Endothelial cell of umbilical vein (primary cell): ENCODE data around the gene CTNNA2. TPM values are rescaled to one million over a fixed set of nuclear protein-coding genes. Genes with fewer than 3 reads are reported as not detected.

ENCODE experiments used
- BruUV-seq: library from RNA; stranded (reverse); fragments of 400-500 nt; replicated peaks from 2 replicates; lab custom pipeline; 2021; lab: Mats Ljungman, UMichigan
- CTCF ChIA-PET: fragments of 300-600, 350-600 bp; sonication (Branson Sonifier 250); formaldehyde crosslinking; loops from one replicate; lab custom pipeline; 2021; ENCODE audit warnings: antibody characterized with exemption, inconsistent platforms; lab: Charles Lee
- POLR2A ChIA-PET: fragments of 300-600, 350-600 bp; sonication (Branson Sonifier 250); formaldehyde crosslinking; loops from one replicate; lab custom pipeline; 2021; ENCODE audit warnings: antibody characterized with exemption, inconsistent platforms; lab: Charles Lee
- DNase-seq: peaks from one replicate; pipeline ENCODE4 v3.0.0-alpha.2; 2011; ENCODE audit warnings: low read depth, low spot score
- FAIRE-seq: peaks from 2 replicates; lab custom pipeline; 2011; peaks lifted over from hg19 to GRCh38; lab: Jason Lieb, UNC
- H2AFZ ChIP-seq: 2 replicates; pipeline ENCODE4 v1.6.0; 2012; ENCODE audit warnings: low read depth, low read length, control low read depth, inconsistent platforms
- H3K27ac ChIP-seq: 2 replicates; pipeline ENCODE4 v1.5.1; 2011; ENCODE audit warnings: low read depth, mild to moderate bottlenecking, control low read depth, low read length, moderate library complexity; ENCODE audit not compliant: insufficient read depth
- H3K27me3 ChIP-seq, 2 experiments: 2 replicates each; pipeline versions ENCODE4 v1.6.0 to v1.6.1; 2011; ENCODE audit warnings: low read length in 2 of 2, mixed read lengths in 1 of 2; ENCODE audit not compliant: control insufficient read depth in 2 of 2, insufficient read depth in 2 of 2
- H3K36me3 ChIP-seq, 2 experiments: 2 replicates in 1 of 2; 3 replicates in 1 of 2; pipeline ENCODE4 v1.5.1; 2011; ENCODE audit warnings: low read length in 2 of 2, mild to moderate bottlenecking in 1 of 2, moderate library complexity in 1 of 2; ENCODE audit not compliant: control insufficient read depth in 2 of 2, insufficient read depth in 2 of 2; ENCODE audit errors: extremely low read depth in 1 of 2
- H3K4me1 ChIP-seq: 3 replicates; pipeline ENCODE4 v1.5.1; 2011; ENCODE audit warnings: mild to moderate bottlenecking, low read length; ENCODE audit not compliant: control insufficient read depth, insufficient read depth; ENCODE audit errors: extremely low read depth
- H3K4me2 ChIP-seq: 2 replicates; pipeline ENCODE4 v1.6.1; 2011; ENCODE audit warnings: low read length, control low read depth, mixed read lengths; ENCODE audit not compliant: insufficient read depth
- H3K4me3 ChIP-seq, 3 experiments: fragments of 200-600 bp in 1 of 3; sonication (generic), shearing (Covaris generic) in 1 of 3; replicated peaks in 1 of 3; 2 replicates each; pipeline ENCODE4 v1.5.1; 2011 to 2016; ENCODE audit warnings: control low read depth in 3 of 3, low read length in 3 of 3, mild to moderate bottlenecking in 2 of 3, inconsistent platforms in 1 of 3, low read depth in 1 of 3, moderate library complexity in 1 of 3; ENCODE audit not compliant: insufficient read depth in 1 of 3
- H3K79me2 ChIP-seq: 2 replicates; pipeline ENCODE4 v1.6.0; 2012; ENCODE audit warnings: low read length, inconsistent platforms; ENCODE audit not compliant: control insufficient read depth, insufficient read depth
- H3K9ac ChIP-seq: replicated peaks from 2 replicates; pipeline ENCODE3; 2011; ENCODE audit warnings: low read length, control low read depth; ENCODE audit not compliant: insufficient read depth; ENCODE audit errors: extremely low read depth
- H3K9me1 ChIP-seq: replicated peaks from 3 replicates; pipeline ENCODE4 v1.6.0; 2011; ENCODE audit warnings: mild to moderate bottlenecking, low read length; ENCODE audit not compliant: control insufficient read depth, insufficient read depth; ENCODE audit errors: extremely low read depth
- H3K9me3 ChIP-seq: replicated peaks from 2 replicates; pipeline ENCODE4 v1.5.1; 2012; ENCODE audit warnings: low read length, inconsistent platforms; ENCODE audit not compliant: control insufficient read depth, insufficient read depth
- H4K20me1 ChIP-seq: replicated peaks from 2 replicates; pipeline ENCODE3; 2011; ENCODE audit warnings: mild to moderate bottlenecking, low read length; ENCODE audit not compliant: control insufficient read depth, insufficient read depth; ENCODE audit errors: extremely low read depth
- EZH2 ChIP-seq: IDR thresholded peaks from 2 replicates; pipeline ENCODE4 v1.6.1; 2012; ENCODE audit warnings: borderline replicate concordance, low read depth, mild to moderate bottlenecking, moderate library complexity, low read length, inconsistent platforms; ENCODE audit not compliant: severe bottlenecking
- FOS ChIP-seq: IDR thresholded peaks from 2 replicates; pipeline ENCODE4 v1.6.1; 2011; ENCODE audit warnings: mild to moderate bottlenecking, low read length, moderate library complexity, borderline replicate concordance; ENCODE audit not compliant: insufficient read depth
- GATA2 ChIP-seq: IDR thresholded peaks from 2 replicates; pipeline ENCODE4 v1.7.0; 2011; ENCODE audit warnings: low read depth, mild to moderate bottlenecking, moderate library complexity, mixed read lengths, low read length; ENCODE audit not compliant: insufficient read length, insufficient read depth
- JUN ChIP-seq: IDR thresholded peaks from 2 replicates; pipeline ENCODE4 v1.6.1; 2011; ENCODE audit warnings: borderline replicate concordance, low read depth; ENCODE audit not compliant: insufficient read length, insufficient read depth
- MAX ChIP-seq: IDR thresholded peaks from 2 replicates; pipeline ENCODE4 v1.6.1; 2011; ENCODE audit not compliant: insufficient read depth, insufficient read length
- MYC ChIP-seq: IDR thresholded peaks from one replicate; pipeline ENCODE4 v1.6.1; 2011; ENCODE audit warnings: mild to moderate bottlenecking, low read depth, low read length
- POLR2A ChIP-seq: IDR thresholded peaks from 2 replicates; pipeline ENCODE4 v1.6.1; 2012; ENCODE audit warnings: low read depth, mild to moderate bottlenecking, control low read depth, low read length
- POLR2AphosphoS5 ChIP-seq: IDR thresholded peaks from 2 replicates; pipeline ENCODE4 v1.6.1; 2012; ENCODE audit warnings: low read depth, mild to moderate bottlenecking, control low read depth, low read length, moderate library complexity; ENCODE audit not compliant: insufficient read depth
- dilution Hi-C: fragments of 300-500 bp; cut with MboI; formaldehyde crosslinking; loops from one replicate; pipeline ENCODE4 v1.15.0; 2019; ENCODE audit warnings: low sequenced_read_pairs; ENCODE audit not compliant: extremely low pct_ligation_motif_present
- intact Hi-C: fragments of 100-400 bp; cut with micrococcal nuclease; formaldehyde crosslinking; loops from one replicate; pipeline ENCODE4 v1.10.0; 2022
- polyA plus RNA-seq, 4 experiments: library from polyadenylated mRNA; depleted of rRNA in 3 of 4; stranded (reverse) in 3 of 4; unstranded in 1 of 4; fragments of >200 nt; gene quantifications; 2 replicates each; pipeline versions ENCODE4 v1.2.1 to v1.2.3, GENCODE V29; 2011 to 2012; ENCODE audit warnings: missing spikeins in 1 of 4
- total RNA-seq: library from RNA; stranded (reverse); gene quantifications from 2 replicates; pipeline ENCODE4 v1.2.3, GENCODE V29; 2021
- TF ChIP-seq, protein P1 (sequence below), 2 donors: IDR thresholded peaks; 1 replicate in 1 of 2; 2 replicates in 1 of 2; pipeline ENCODE4 v1.5.1; 2011; ENCODE audit warnings: low read length in 2 of 2, mild to moderate bottlenecking in 2 of 2, moderate library complexity in 2 of 2, control low read depth in 1 of 2, inconsistent platforms in 1 of 2, low read depth in 1 of 2; ENCODE audit not compliant: insufficient read depth in 1 of 2; ENCODE audit errors: extremely low read depth in 1 of 2

Gene CTNNA2
- total and polyA plus RNA-seq, 2 donors (not counting 3 experiments of a cell fraction or from before 2014, with no cell fraction given), result not detected

GRCh38 chr2:80075719-80076118 lies 562.9 kb downstream of the CTNNA2 start:
- CTCF ChIA-PET, result no interaction called here
- dilution Hi-C loops, result no loop called here

More at GRCh38 chr2:80075719-80076118, 562.9 kb downstream of the CTNNA2 start:
- Histone ChIP-seq H3K9me3 (no peaks in the 10 kb centered on the region), H3K27ac (no peak overlapping the region), H3K9me1 (no peaks in the 10 kb centered on the region), H3K27me3 (no peaks in the 10 kb centered on the region), H3K36me3 (no peaks in the 10 kb centered on the region), H3K9ac (no peak overlapping the region), H3K79me2 (no peaks in the 10 kb centered on the region), H4K20me1 (no peaks in the 10 kb centered on the region), H3K4me3 (no peak overlapping the region), H3K4me2 (no peak overlapping the region), H2AFZ (no peak overlapping the region), H3K4me1 (no peaks in the 10 kb centered on the region)
- BruUV-seq, result no TSS peak
- POLR2A ChIA-PET, result no interaction called here
- TF ChIP-seq POLR2A, result no peak
- TF ChIP-seq, protein P1, sequence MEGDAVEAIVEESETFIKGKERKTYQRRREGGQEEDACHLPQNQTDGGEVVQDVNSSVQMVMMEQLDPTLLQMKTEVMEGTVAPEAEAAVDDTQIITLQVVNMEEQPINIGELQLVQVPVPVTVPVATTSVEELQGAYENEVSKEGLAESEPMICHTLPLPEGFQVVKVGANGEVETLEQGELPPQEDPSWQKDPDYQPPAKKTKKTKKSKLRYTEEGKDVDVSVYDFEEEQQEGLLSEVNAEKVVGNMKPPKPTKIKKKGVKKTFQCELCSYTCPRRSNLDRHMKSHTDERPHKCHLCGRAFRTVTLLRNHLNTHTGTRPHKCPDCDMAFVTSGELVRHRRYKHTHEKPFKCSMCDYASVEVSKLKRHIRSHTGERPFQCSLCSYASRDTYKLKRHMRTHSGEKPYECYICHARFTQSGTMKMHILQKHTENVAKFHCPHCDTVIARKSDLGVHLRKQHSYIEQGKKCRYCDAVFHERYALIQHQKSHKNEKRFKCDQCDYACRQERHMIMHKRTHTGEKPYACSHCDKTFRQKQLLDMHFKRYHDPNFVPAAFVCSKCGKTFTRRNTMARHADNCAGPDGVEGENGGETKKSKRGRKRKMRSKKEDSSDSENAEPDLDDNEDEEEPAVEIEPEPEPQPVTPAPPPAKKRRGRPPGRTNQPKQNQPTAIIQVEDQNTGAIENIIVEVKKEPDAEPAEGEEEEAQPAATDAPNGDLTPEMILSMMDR (IDR thresholded peaks at IDR 0.05; ENCODE audit: extremely low read depth in 1 of 2, insufficient read depth in 1 of 2, low read depth in 1 of 2, low read length in 2 of 2), result no peak
- TF ChIP-seq MAX, result no peak
- TF ChIP-seq EZH2, result no peak
- no peak for TF ChIP-seq GATA2
- TF ChIP-seq POLR2AphosphoS5, result no peak
- no peak for TF ChIP-seq FOS
- no peak for TF ChIP-seq MYC
- no peak for TF ChIP-seq JUN
- intact Hi-C loops, result no loop called here
- DNase-seq (no peak), FAIRE-seq (no peak)
